Psoas muscle (tissue), 8 donors: ENCODE results near the gene ZNF544. TPM values are rescaled to one million over a fixed set of nuclear protein-coding genes. Genes with fewer than 3 reads are reported as not detected.

Experiments used
- ATAC-seq, 4 donors: fragments of 200-7000 bp; cut with Tn5 transposase; one replicate each; pipeline ENCODE4 v1.9.1; 2020; ENCODE audit warnings: moderate library complexity in 3 of 4, mild to moderate bottlenecking in 2 of 4
- DNase-seq, 2 donors: peaks; one replicate each; pipeline ENCODE4 v3.0.0-alpha.2; 2020
- H3K27ac ChIP-seq: fragments of 200-600 bp; one replicate; pipeline ENCODE4 v1.8.0; 2022
- H3K27me3 ChIP-seq, 3 donors: fragments of 200-600 bp in 1 of 3; one replicate each; pipeline versions ENCODE4 v1.6.1 to v1.8.0; 2013 to 2022; ENCODE audit warnings: low read length in 2 of 3, mild to moderate bottlenecking in 2 of 3, moderate library complexity in 1 of 3; ENCODE audit not compliant: insufficient read depth in 3 of 3
- H3K36me3 ChIP-seq, 2 donors: fragments of 200-600 bp in 1 of 2; one replicate each; pipeline versions ENCODE4 v1.6.1 to v1.8.0; 2013 to 2022; ENCODE audit warnings: low read depth in 1 of 2, mild to moderate bottlenecking in 1 of 2, moderate library complexity in 1 of 2; ENCODE audit not compliant: insufficient read depth in 1 of 2
- H3K4me1 ChIP-seq: fragments of 200-600 bp; one replicate; pipeline ENCODE4 v1.8.0; 2022
- H3K4me3 ChIP-seq: fragments of 200-600 bp; one replicate; pipeline ENCODE4 v1.8.0; 2022; ENCODE audit warnings: mild to moderate bottlenecking
- H3K9me3 ChIP-seq: fragments of 200-600 bp; one replicate; pipeline ENCODE4 v1.8.0; 2022
- CTCF ChIP-seq: fragments of 200-600 bp; IDR thresholded peaks from one replicate; pipeline ENCODE4 v1.8.0; 2022; ENCODE audit warnings: antibody characterized with exemption
- WGBS, 3 donors: extraction: QIAGEN DNeasy Blood & Tissue Kit; methylation state at CpG; one replicate each; pipeline versions ENCODE4 v1.1.6 to v1.1.7; 2013; 5-methylcytosine and 5-hydroxymethylcytosine counted together
- intact Hi-C, 2 donors: fragments of 100-400 bp; cut with DNase I; formaldehyde crosslinking; loops; one replicate each; pipeline versions ENCODE4 v1.11.0 to v1.14.2; 2022
- long read RNA-seq, 2 donors: library from polyadenylated mRNA; unstranded; transcript quantifications; one replicate each; pipeline ENCODE4 v2.0.0, GENCODE V29; 2021
- polyA plus RNA-seq, 3 donors: library from polyadenylated mRNA; stranded (reverse); fragments of 200-250 nt; gene quantifications; one replicate each; pipeline ENCODE4 v1.2.3, GENCODE V29; 2013
- total RNA-seq, 4 donors: library from RNA; stranded (reverse); fragmentation: NEBNext Ultra II Directional in 2 of 4; extraction: Animal tissue kit (Norgen Biotek cat#: 25700) in 2 of 4; gene quantifications; one replicate each; pipeline versions ENCODE4 v1.2.1 to v1.2.4, GENCODE V29; 2021 to 2023
- donor health status: healthy with polysubstance abuse.
- donor health status: DM: no; HTN: no; CAD: no; lungs with moderate emphysema.
- donor health status: Bipolar disorder and iron deficiency.
- donor health status: healthy.
- donor health status: DM: yes; HTN: yes; CAD: no.
- donor health status: DM: no; HTN: no; CAD: no.
- donor health status: DM: no; HTN: no; CAD: no.
- donor health status: DM: yes; HTN: yes; CAD: no.

ZNF544 gene
- 10 to 100 TPM in 1 of 4 donors, 1 to 10 TPM in 3; 2.4 to 15.3 (median 5.1) TPM for total RNA-seq
- 1 to 10 TPM; 3.8 to 8.1 (median 7.8) TPM for polyA plus RNA-seq
- long read RNA-seq, donor 1, result 0 reads
- long read RNA-seq, donor 2, result 0 reads

- Histone ChIP-seq H3K4me1 (peaks cover 8% of the 10 kb centered on the region), H3K36me3 (peaks cover 13 to 43% of the 10 kb centered on the region in 2 donors), H3K9me3 (peaks cover 67% of the 10 kb centered on the region), H3K27ac (peak within 1 kb of the TSS; percentile 76), H3K27me3 (no peaks in the 10 kb centered on the region), H3K4me3 (peak within 1 kb of the TSS; percentile 92)
- peak; percentile 88 to 96 (median 92) for ATAC-seq
- intact Hi-C loops, result no loop called here
- peak; percentile 65 to 74 for DNase-seq
- no peak for TF ChIP-seq CTCF
- WGBS, 3 donors, result 0 to 1% (median 1%) methylated on average over 60 to 62 of the region's 62 CpGs
These were observed at the start of gene ZNF544 for GRCh38 chr19:58228585-58229254. Gene ZNF544, plus strand, starts transcription at chr19:58228914. Its CDS starts 15,110 bp downstream, at chr19:58244024.

GRCh38 chr19:58181902-58182576 is 46.7 kb upstream of the ZNF544 start:
- Histone ChIP-seq H3K27me3 (no peaks in the 10 kb centered on the region), H3K36me3 (peaks cover 21 to 23% of the 10 kb centered on the region in 2 donors), H3K9me3 (peaks cover 91% of the 10 kb centered on the region), H3K4me1 (peaks cover 3% of the 10 kb centered on the region), H3K27ac (peak overlapping the region; percentile 98), H3K4me3 (peak overlapping the region; percentile 98)
- 33 to 51% (median 36%) methylated on average over 4 of the region's 4 CpGs for WGBS, 3 donors
- DNase-seq (peak; percentile 19 to 65), ATAC-seq (no peak)
- TF ChIP-seq CTCF, result peak; percentile 30
- intact Hi-C loops, result no loop called here

- intact Hi-C loops, result no loop called here
- H3K4me3 ChIP-seq, result peak overlapping the region; percentile 98
- peaks cover 3% of the 10 kb centered on the region for H3K4me1 ChIP-seq
- DNase-seq, result no peak
- no peak for ATAC-seq
- peak overlapping the region; percentile 98 for H3K27ac ChIP-seq
- peaks cover 91% of the 10 kb centered on the region for H3K9me3 ChIP-seq
- H3K36me3 ChIP-seq, result peaks cover 24 to 27% of the 10 kb centered on the region in 2 donors
- no peaks in the 10 kb centered on the region for H3K27me3 ChIP-seq
- WGBS, 3 donors, result 2 to 8% (median 5%) methylated on average over 16 to 17 of the region's 17 CpGs
- no peak for TF ChIP-seq CTCF
These were observed 46.1 kb upstream of the ZNF544 start for GRCh38 chr19:58182577-58182988.

GRCh38 chr19:58182989-58183816 is 45.5 kb upstream of the ZNF544 start, which contains the start of gene ZNF274:
Gene ZNF274, plus strand, starts transcription at chr19:58183061. Its CDS starts 905 bp downstream, at chr19:58183966.
- H3K36me3 ChIP-seq, result peaks cover 22 to 33% of the 10 kb centered on the region in 2 donors
- H3K4me1 ChIP-seq, result peaks cover 3% of the 10 kb centered on the region
- no peaks in the 10 kb centered on the region for H3K27me3 ChIP-seq
- TF ChIP-seq CTCF, result no peak
- intact Hi-C loops, result no loop called here
- H3K27ac ChIP-seq, result peak within 1 kb of the TSS; percentile 98
- peaks cover 91% of the 10 kb centered on the region for H3K9me3 ChIP-seq
- ATAC-seq (peak; percentile 95 to 98 (median 96)), DNase-seq (peak; percentile 94 to 97)
- WGBS, 3 donors, result 0 to 1% (median 1%) methylated on average over 76 to 80 of the region's 80 CpGs
- peak within 1 kb of the TSS; percentile 98 for H3K4me3 ChIP-seq
